ENCODE results near the gene C12orf57. TPM values are rescaled to one million over a fixed set of nuclear protein-coding genes. Genes with fewer than 3 reads are reported as not detected.

The C12orf57 gene
- total RNA-seq, 1 donor from 2014 or later: 181 TPM

- H3K4me1 ChIP-seq: peaks cover 15% of the 10 kb centered on the region
- H3K4me3 ChIP-seq: no peak overlapping the region
- TF ChIP-seq CTCF (IDR thresholded peaks at IDR 0.05): no peak
- H3K36me3 ChIP-seq: peaks cover 16% of the 10 kb centered on the region
- H3K9me3 ChIP-seq: no peaks in the 10 kb centered on the region
- DNase-seq (no peak), ATAC-seq (no peak)
- intact Hi-C loops (cut with DNase I): no loop called here
- H3K27me3 ChIP-seq (ENCODE audit: low read depth): peaks cover 4% of the 10 kb centered on the region
- H3K27ac ChIP-seq: no peak overlapping the region
Observed at GRCh38 chr12:6915789-6916285, 28.0 kb upstream of the C12orf57 start.

- intact Hi-C loops (cut with DNase I): no loop called here
- DNase-seq: peak; percentile 40
Observed at GRCh38 chr12:6916426-6917200, 27.2 kb upstream of the C12orf57 start.

GRCh38 chr12:6917491-6918231 is 26.2 kb upstream of the C12orf57 start:
- H3K36me3 ChIP-seq: peaks cover 24% of the 10 kb centered on the region
- TF ChIP-seq CTCF (IDR thresholded peaks at IDR 0.05): no peak
- DNase-seq (peak; percentile 11), ATAC-seq (no peak)
- H3K27ac ChIP-seq: no peak overlapping the region
- H3K27me3 ChIP-seq (ENCODE audit: low read depth): peaks cover 4% of the 10 kb centered on the region
- intact Hi-C loops (cut with DNase I): no loop called here
- H3K9me3 ChIP-seq: no peaks in the 10 kb centered on the region
- peaks cover 15% of the 10 kb centered on the region for H3K4me1 ChIP-seq
- no peak overlapping the region for H3K4me3 ChIP-seq

More at GRCh38 chr12:6916426-6917200, 27.2 kb upstream of the C12orf57 start:
- no peak overlapping the region for H3K27ac ChIP-seq
- peaks cover 17% of the 10 kb centered on the region for H3K36me3 ChIP-seq
- TF ChIP-seq CTCF (IDR thresholded peaks at IDR 0.05): no peak
- no peak for ATAC-seq
- H3K9me3 ChIP-seq: no peaks in the 10 kb centered on the region
- peaks cover 15% of the 10 kb centered on the region for H3K4me1 ChIP-seq
- H3K4me3 ChIP-seq: no peak overlapping the region
- peaks cover 4% of the 10 kb centered on the region for H3K27me3 ChIP-seq (ENCODE audit: low read depth)

GRCh38 chr12:6919588-6919987 is 24.2 kb upstream of the C12orf57 start:
- ATAC-seq (no peak), DNase-seq (peak; percentile 25)
- Histone ChIP-seq H3K27me3 (ENCODE audit: low read depth) (peaks cover 4% of the 10 kb centered on the region), H3K4me1 (peaks cover 14% of the 10 kb centered on the region), H3K36me3 (peaks cover 28% of the 10 kb centered on the region), H3K9me3 (no peaks in the 10 kb centered on the region), H3K4me3 (no peak overlapping the region), H3K27ac (no peak overlapping the region)
- TF ChIP-seq CTCF (IDR thresholded peaks at IDR 0.05): no peak
- intact Hi-C loops (cut with DNase I): no loop called here

GRCh38 chr12:6921539-6921938 is 22.3 kb upstream of the C12orf57 start:
- H3K36me3 ChIP-seq: peaks cover 26% of the 10 kb centered on the region
- DNase-seq: peak; percentile 20
- intact Hi-C loops (cut with DNase I): no loop called here
- H3K9me3 ChIP-seq: no peaks in the 10 kb centered on the region
- no peaks in the 10 kb centered on the region for H3K27me3 ChIP-seq (ENCODE audit: low read depth)
- no peak overlapping the region for H3K27ac ChIP-seq
- ATAC-seq: no peak
- TF ChIP-seq CTCF (IDR thresholded peaks at IDR 0.05): no peak
- no peak overlapping the region for H3K4me3 ChIP-seq
- peaks cover 27% of the 10 kb centered on the region for H3K4me1 ChIP-seq

Measured in lower lobe of right lung (tissue), 2 donors.